ENCODE measurements around the gene SRPRB. TPM values are rescaled to one million over a fixed set of nuclear protein-coding genes. Genes with fewer than 3 reads are reported as not detected.

SRPRB gene
- total RNA-seq, 1 experiment from 2014 or later: 61.0 TPM

DNA sequence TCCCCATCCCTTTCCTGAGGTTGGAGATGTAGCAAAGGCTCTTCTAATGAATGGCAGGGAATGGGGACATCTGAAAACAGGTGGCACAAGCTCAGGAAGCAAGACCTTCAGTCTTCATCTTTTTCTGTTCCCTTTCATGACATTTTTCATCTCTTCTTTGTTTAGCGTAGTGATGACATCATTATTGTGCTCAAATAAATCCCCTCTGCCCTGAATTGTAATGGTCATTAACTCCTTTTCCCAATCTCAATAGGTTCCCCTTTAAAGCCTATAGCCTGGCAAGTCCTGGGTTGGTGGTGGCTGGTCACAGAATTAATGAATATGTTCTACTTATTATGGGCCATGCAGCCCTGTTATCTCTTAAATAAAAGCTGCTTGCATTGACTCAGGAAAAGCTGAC, 38.0 kb upstream of the SRPRB start:
- no peak overlapping the region for H3K4me3 ChIP-seq (replicated peaks in 1 of 2; ENCODE audit: low read depth in 1 of 2, low read length in 2 of 2)
- no TSS peak for BruUV-seq (replicated peaks)
- H3K36me3 ChIP-seq (ENCODE audit: control insufficient read depth in 1 of 2, insufficient read depth in 2 of 2, low read length in 2 of 2): no peaks in the 10 kb centered on the region
- no peak for ATAC-seq
- no peak overlapping the region for H3K27ac ChIP-seq (ENCODE audit: low read depth, low read length)
- H3K79me2 ChIP-seq (ENCODE audit: insufficient read depth, low read length): no peaks in the 10 kb centered on the region
- no peak overlapping the region for H2AFZ ChIP-seq (ENCODE audit: low read depth, low read length, poor library complexity, severe bottlenecking)
- ChIA-PET CTCF (no interaction called here), RAD21 (ENCODE audit: low non-redundant PET in 1 of 2, low total read pairs in 2 of 2, uncharacterized antibody in 2 of 2, unreplicated experiment in 2 of 2) (no interaction called here), POLR2A (no interaction called here)
- no peak for DNase-seq (ENCODE audit: low read depth, low spot score)
- peaks cover 9% of the 10 kb centered on the region; the same call in 1 of the 2 replicates for H3K27me3 ChIP-seq (ENCODE audit: insufficient read depth, low read length)
- H3K9me3 ChIP-seq (ENCODE audit: control insufficient read depth in 1 of 2, insufficient read depth in 1 of 2, low read depth in 1 of 2, low read length in 2 of 2): no peaks in the 10 kb centered on the region
- H4K20me1 ChIP-seq (ENCODE audit: insufficient read depth): no peaks in the 10 kb centered on the region
- TF ChIP-seq, protein P1, sequence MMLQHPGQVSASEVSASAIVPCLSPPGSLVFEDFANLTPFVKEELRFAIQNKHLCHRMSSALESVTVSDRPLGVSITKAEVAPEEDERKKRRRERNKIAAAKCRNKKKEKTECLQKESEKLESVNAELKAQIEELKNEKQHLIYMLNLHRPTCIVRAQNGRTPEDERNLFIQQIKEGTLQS (IDR thresholded peaks at IDR 0.05): no peak
- TF ChIP-seq ELF1 (IDR thresholded peaks at IDR 0.05; ENCODE audit: borderline replicate concordance, low read depth): no peak
- no peak for TF ChIP-seq POLR2A (IDR thresholded peaks at IDR 0.05; ENCODE audit: borderline replicate concordance, extremely low read depth, insufficient read depth, insufficient read length)
- no peak for TF ChIP-seq SRF (IDR thresholded peaks at IDR 0.05; ENCODE audit: low read depth)
- no peak for TF ChIP-seq EZH2phosphoT487 (IDR thresholded peaks at IDR 0.05; ENCODE audit: borderline replicate concordance)
- intact Hi-C loops (cut with micrococcal nuclease): no loop called here
- H3K9me2 ChIP-seq (ENCODE audit: insufficient read depth): no peaks in the 10 kb centered on the region
- no peaks in the 10 kb centered on the region for H3K4me1 ChIP-seq (ENCODE audit: control insufficient read depth in 1 of 2, insufficient read depth in 2 of 2, low read length in 2 of 2)
- H3K9ac ChIP-seq (ENCODE audit: low read length): no peak overlapping the region
- no peak overlapping the region for H3K4me2 ChIP-seq (ENCODE audit: low read length)

DNA sequence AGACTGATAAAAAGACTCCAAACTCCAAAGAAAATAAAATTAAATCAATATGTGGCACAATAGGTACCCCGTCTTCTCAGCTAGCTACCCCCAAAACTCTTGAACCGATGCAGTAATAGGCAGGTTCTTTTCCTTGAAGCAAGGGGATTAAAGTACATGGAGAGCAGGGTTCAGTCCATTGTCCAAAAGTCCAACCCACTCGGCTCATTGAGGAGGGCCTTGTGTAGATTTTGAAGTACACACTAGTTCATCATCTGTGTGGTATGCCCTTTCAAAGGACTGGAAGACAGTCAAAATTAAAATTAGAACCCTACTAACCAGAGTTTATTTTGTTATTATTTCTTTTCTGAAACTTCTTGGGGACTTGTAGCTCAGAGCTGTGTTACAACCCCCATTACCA, 36.1 kb upstream of the SRPRB start:
- ChIA-PET RAD21 (ENCODE audit: low non-redundant PET in 1 of 2, low total read pairs in 2 of 2, uncharacterized antibody in 2 of 2, unreplicated experiment in 2 of 2) (no interaction called here), CTCF (no interaction called here), POLR2A (no interaction called here)
- BruUV-seq (replicated peaks): no TSS peak
- Histone ChIP-seq H3K27ac (ENCODE audit: low read depth, low read length) (no peak overlapping the region), H3K9ac (ENCODE audit: low read length) (no peak overlapping the region), H3K9me2 (ENCODE audit: insufficient read depth) (no peaks in the 10 kb centered on the region), H3K27me3 (ENCODE audit: insufficient read depth, low read length) (no peaks in the 10 kb centered on the region), H3K4me1 (ENCODE audit: control insufficient read depth in 1 of 2, insufficient read depth in 2 of 2, low read length in 2 of 2) (no peaks in the 10 kb centered on the region), H2AFZ (ENCODE audit: low read depth, low read length, poor library complexity, severe bottlenecking) (no peak overlapping the region), H3K9me3 (ENCODE audit: control insufficient read depth in 1 of 2, insufficient read depth in 1 of 2, low read depth in 1 of 2, low read length in 2 of 2) (no peaks in the 10 kb centered on the region), H3K36me3 (ENCODE audit: control insufficient read depth in 1 of 2, insufficient read depth in 2 of 2, low read length in 2 of 2) (no peaks in the 10 kb centered on the region), H3K4me2 (ENCODE audit: low read length) (no peak overlapping the region), H3K79me2 (ENCODE audit: insufficient read depth, low read length) (no peaks in the 10 kb centered on the region), H4K20me1 (ENCODE audit: insufficient read depth) (no peaks in the 10 kb centered on the region), H3K4me3 (replicated peaks in 1 of 2; ENCODE audit: low read depth in 1 of 2, low read length in 2 of 2) (no peak overlapping the region)
- ATAC-seq (no peak), DNase-seq (ENCODE audit: low read depth, low spot score) (no peak)
- intact Hi-C loops (cut with micrococcal nuclease): no loop called here
- TF ChIP-seq SP1 (IDR thresholded peaks at IDR 0.05; ENCODE audit: low read depth): no peak
- no peak for TF ChIP-seq TCF7L2 (IDR thresholded peaks at IDR 0.05; ENCODE audit: borderline replicate concordance, extremely low read depth, insufficient read depth, insufficient read length)
- TF ChIP-seq POLR2A (IDR thresholded peaks at IDR 0.05; ENCODE audit: borderline replicate concordance, extremely low read depth, insufficient read depth, insufficient read length): no peak
- TF ChIP-seq JUND (IDR thresholded peaks at IDR 0.05): no peak
- TF ChIP-seq SIN3A (IDR thresholded peaks at IDR 0.05; ENCODE audit: low read depth): no peak
- TF ChIP-seq, protein P2, sequence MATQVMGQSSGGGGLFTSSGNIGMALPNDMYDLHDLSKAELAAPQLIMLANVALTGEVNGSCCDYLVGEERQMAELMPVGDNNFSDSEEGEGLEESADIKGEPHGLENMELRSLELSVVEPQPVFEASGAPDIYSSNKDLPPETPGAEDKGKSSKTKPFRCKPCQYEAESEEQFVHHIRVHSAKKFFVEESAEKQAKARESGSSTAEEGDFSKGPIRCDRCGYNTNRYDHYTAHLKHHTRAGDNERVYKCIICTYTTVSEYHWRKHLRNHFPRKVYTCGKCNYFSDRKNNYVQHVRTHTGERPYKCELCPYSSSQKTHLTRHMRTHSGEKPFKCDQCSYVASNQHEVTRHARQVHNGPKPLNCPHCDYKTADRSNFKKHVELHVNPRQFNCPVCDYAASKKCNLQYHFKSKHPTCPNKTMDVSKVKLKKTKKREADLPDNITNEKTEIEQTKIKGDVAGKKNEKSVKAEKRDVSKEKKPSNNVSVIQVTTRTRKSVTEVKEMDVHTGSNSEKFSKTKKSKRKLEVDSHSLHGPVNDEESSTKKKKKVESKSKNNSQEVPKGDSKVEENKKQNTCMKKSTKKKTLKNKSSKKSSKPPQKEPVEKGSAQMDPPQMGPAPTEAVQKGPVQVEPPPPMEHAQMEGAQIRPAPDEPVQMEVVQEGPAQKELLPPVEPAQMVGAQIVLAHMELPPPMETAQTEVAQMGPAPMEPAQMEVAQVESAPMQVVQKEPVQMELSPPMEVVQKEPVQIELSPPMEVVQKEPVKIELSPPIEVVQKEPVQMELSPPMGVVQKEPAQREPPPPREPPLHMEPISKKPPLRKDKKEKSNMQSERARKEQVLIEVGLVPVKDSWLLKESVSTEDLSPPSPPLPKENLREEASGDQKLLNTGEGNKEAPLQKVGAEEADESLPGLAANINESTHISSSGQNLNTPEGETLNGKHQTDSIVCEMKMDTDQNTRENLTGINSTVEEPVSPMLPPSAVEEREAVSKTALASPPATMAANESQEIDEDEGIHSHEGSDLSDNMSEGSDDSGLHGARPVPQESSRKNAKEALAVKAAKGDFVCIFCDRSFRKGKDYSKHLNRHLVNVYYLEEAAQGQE (IDR thresholded peaks at IDR 0.05; ENCODE audit: low read depth): no peak
- TF ChIP-seq, protein P1 (IDR thresholded peaks at IDR 0.05): no peak
